Endothelial cell of umbilical vein (primary cell): ENCODE results near the gene AKNAD1.
"Not testable (repeated sequence)": the region's sequence is repeated elsewhere in the genome, so short reads cannot be mapped to it uniquely, and the experiment has no call there.

Experiments used
- EZH2 ChIP-seq: IDR thresholded peaks from 2 replicates; pipeline ENCODE4 v1.6.1; 2012; ENCODE audit warnings: borderline replicate concordance, low read depth, mild to moderate bottlenecking, moderate library complexity, low read length, inconsistent platforms; ENCODE audit not compliant: severe bottlenecking
- POLR2A ChIP-seq: IDR thresholded peaks from 2 replicates; pipeline ENCODE4 v1.6.1; 2012; ENCODE audit warnings: low read depth, mild to moderate bottlenecking, control low read depth, low read length
- POLR2AphosphoS5 ChIP-seq: IDR thresholded peaks from 2 replicates; pipeline ENCODE4 v1.6.1; 2012; ENCODE audit warnings: low read depth, mild to moderate bottlenecking, control low read depth, low read length, moderate library complexity; ENCODE audit not compliant: insufficient read depth
- TF ChIP-seq, protein P1 (sequence below), 2 donors: IDR thresholded peaks; 1 replicate in 1 of 2; 2 replicates in 1 of 2; pipeline ENCODE4 v1.5.1; 2011; ENCODE audit warnings: low read length in 2 of 2, mild to moderate bottlenecking in 2 of 2, moderate library complexity in 2 of 2, control low read depth in 1 of 2, inconsistent platforms in 1 of 2, low read depth in 1 of 2; ENCODE audit not compliant: insufficient read depth in 1 of 2; ENCODE audit errors: extremely low read depth in 1 of 2

DNA sequence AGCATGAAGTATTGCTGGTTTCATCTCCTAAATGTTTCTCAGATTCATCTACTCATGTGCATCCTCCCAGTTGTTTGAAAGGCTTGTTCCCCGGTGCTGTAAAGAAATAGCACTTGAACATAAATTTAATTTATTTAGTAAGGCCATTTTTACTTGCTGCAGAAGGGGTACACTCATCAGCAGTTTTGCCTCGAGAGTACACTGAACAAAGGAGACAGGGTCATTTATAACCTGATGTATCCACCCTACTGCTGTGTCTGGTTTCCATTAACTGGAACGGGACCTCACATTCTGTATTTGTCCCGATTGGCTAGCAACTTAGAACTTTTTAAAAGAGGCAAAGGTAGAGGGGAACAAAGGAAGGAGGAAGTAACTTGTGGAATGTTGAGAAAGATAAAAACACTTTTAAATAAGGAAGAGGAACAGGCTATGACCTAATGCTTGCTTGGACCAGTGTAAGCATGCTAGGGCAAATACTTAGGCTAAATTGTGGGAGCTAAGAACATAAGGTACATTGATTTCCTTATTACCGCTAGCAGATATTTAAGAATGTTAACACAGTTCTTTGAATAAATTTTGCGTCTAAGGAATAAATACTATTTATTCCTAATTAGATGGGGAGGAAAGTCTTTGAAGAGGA is 32.2 kb upstream of the AKNAD1 start:
- TF ChIP-seq POLR2AphosphoS5, EZH2, POLR2A: not testable (repeated sequence)
- TF ChIP-seq, protein P1, sequence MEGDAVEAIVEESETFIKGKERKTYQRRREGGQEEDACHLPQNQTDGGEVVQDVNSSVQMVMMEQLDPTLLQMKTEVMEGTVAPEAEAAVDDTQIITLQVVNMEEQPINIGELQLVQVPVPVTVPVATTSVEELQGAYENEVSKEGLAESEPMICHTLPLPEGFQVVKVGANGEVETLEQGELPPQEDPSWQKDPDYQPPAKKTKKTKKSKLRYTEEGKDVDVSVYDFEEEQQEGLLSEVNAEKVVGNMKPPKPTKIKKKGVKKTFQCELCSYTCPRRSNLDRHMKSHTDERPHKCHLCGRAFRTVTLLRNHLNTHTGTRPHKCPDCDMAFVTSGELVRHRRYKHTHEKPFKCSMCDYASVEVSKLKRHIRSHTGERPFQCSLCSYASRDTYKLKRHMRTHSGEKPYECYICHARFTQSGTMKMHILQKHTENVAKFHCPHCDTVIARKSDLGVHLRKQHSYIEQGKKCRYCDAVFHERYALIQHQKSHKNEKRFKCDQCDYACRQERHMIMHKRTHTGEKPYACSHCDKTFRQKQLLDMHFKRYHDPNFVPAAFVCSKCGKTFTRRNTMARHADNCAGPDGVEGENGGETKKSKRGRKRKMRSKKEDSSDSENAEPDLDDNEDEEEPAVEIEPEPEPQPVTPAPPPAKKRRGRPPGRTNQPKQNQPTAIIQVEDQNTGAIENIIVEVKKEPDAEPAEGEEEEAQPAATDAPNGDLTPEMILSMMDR (IDR thresholded peaks at IDR 0.05; ENCODE audit: extremely low read depth in 1 of 2, insufficient read depth in 1 of 2, low read depth in 1 of 2, low read length in 2 of 2): not testable (repeated sequence)
